HepG2 (cell line): ENCODE measurements around the gene NUDT21. TPM values are rescaled to one million over a fixed set of nuclear protein-coding genes. Genes with fewer than 3 reads are reported as not detected.
A peak's percentile ranks its signal among the peaks of the same experiment; 100 is the strongest.

ENCODE experiments used
- NFKBIZ ChIP-seq: IDR thresholded peaks from 2 replicates; pipeline ENCODE4 v1.6.1; 2018; ENCODE audit warnings: missing genetic modification reagents, missing compliant biosample characterization
- WIZ ChIP-seq: sonication (generic); formaldehyde crosslinking; IDR thresholded peaks from 2 replicates; pipeline ENCODE4 v1.5.1; 2020; ENCODE audit warnings: mild to moderate bottlenecking, missing genetic modification reagents
- ZNF33B ChIP-seq: sonication (generic); formaldehyde crosslinking; IDR thresholded peaks from 2 replicates; pipeline ENCODE4 v1.5.1; 2020; ENCODE audit warnings: mild to moderate bottlenecking, missing genetic modification reagents
- ZNF672 ChIP-seq: sonication (generic); formaldehyde crosslinking; IDR thresholded peaks from 2 replicates; pipeline ENCODE4 v1.8.1; 2022; ENCODE audit warnings: missing genetic modification reagents
- polyA plus RNA-seq, 8 experiments: library from polyadenylated mRNA; depleted of rRNA in 3 of 8; stranded (reverse) in 7 of 8; unstranded in 1 of 8; fragments of >200 nt; fragmentation: Illumina TruSeq in 4 of 8; extraction: Trizol in 4 of 8; gene quantifications; 2 replicates each; pipeline versions ENCODE4 v1.2.1 to v1.2.3, GENCODE V29; 2011 to 2016; ENCODE audit warnings: low read depth in 4 of 8, missing spikeins in 1 of 8, mixed read lengths in 1 of 8; ENCODE audit not compliant: insufficient read depth in 1 of 8
- total RNA-seq, 5 experiments: library from RNA; depleted of rRNA; stranded (reverse); fragments of >200 nt; fragmentation: Illumina TruSeq; extraction: Trizol; gene quantifications; 2 replicates each; pipeline ENCODE4 v1.2.3, GENCODE V29; 2016; ENCODE audit warnings: low read depth in 1 of 5
- TF ChIP-seq, protein P1 (sequence below): sonication (generic); formaldehyde crosslinking; IDR thresholded peaks from 2 replicates; pipeline ENCODE4 v1.4.0; 2020; ENCODE audit warnings: missing genetic modification reagents
- TF ChIP-seq, protein P2 (sequence below): IDR thresholded peaks from 2 replicates; pipeline ENCODE4 v1.6.1; 2016
- TF ChIP-seq, protein P3 (sequence below), 2 experiments: sonication (generic) in 1 of 2; formaldehyde crosslinking in 1 of 2; IDR thresholded peaks; 2 replicates each; pipeline versions ENCODE4 v1.4.0 to v1.6.1; 2016 to 2020; ENCODE audit warnings: borderline replicate concordance in 1 of 2, low read depth in 1 of 2, mild to moderate bottlenecking in 1 of 2, missing genetic modification reagents in 1 of 2
- TF ChIP-seq, protein P4 (sequence below): sonication (generic); formaldehyde crosslinking; IDR thresholded peaks from 2 replicates; pipeline ENCODE4 v1.4.0; 2020; ENCODE audit warnings: missing genetic modification reagents
- TF ChIP-seq, protein P5 (sequence below): sonication (generic); formaldehyde crosslinking; IDR thresholded peaks from 2 replicates; pipeline ENCODE4 v1.4.0; 2020; ENCODE audit warnings: mild to moderate bottlenecking, missing genetic modification reagents, borderline replicate concordance

Gene NUDT21
- total and polyA plus RNA-seq, 2 of the 13 experiments (the other 11 are each of a cell fraction or from before 2014, with no cell fraction given) = 177 to 210 TPM

DNA sequence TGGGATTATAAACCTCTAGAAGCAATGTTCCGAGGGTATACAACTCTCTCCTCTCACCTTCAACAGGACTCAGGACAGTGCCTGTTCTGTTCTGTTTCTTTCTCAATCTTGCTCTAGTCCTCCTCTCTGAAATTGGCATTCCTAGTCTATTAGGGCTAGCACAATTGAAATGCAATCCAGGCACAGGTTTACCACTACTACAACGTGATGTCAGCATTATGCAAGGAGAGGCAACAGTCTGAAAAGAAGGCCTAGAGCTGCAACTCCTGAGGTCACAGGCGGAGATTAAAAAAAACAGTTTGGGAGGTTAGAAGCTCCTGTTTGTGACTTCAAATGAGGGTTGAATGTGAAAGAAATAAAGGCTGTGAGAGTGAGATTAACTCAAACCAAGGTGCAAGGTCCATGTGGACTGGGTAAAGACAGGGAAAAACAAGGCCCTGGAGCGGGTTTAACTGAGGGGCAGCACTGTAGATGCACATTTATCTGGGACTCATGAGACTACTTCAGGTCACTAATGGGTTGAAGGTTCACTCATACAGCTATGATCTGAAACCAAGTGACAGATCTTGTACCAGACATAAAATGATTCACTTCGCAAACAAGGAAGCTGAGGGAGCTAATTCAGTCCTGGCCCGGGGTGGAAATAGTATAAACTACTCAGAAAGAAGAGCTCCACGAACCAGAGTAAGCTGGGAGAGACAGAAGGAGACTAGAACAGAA lies 42.6 kb downstream of the NUDT21 start (continued):
- TF ChIP-seq, protein P1, sequence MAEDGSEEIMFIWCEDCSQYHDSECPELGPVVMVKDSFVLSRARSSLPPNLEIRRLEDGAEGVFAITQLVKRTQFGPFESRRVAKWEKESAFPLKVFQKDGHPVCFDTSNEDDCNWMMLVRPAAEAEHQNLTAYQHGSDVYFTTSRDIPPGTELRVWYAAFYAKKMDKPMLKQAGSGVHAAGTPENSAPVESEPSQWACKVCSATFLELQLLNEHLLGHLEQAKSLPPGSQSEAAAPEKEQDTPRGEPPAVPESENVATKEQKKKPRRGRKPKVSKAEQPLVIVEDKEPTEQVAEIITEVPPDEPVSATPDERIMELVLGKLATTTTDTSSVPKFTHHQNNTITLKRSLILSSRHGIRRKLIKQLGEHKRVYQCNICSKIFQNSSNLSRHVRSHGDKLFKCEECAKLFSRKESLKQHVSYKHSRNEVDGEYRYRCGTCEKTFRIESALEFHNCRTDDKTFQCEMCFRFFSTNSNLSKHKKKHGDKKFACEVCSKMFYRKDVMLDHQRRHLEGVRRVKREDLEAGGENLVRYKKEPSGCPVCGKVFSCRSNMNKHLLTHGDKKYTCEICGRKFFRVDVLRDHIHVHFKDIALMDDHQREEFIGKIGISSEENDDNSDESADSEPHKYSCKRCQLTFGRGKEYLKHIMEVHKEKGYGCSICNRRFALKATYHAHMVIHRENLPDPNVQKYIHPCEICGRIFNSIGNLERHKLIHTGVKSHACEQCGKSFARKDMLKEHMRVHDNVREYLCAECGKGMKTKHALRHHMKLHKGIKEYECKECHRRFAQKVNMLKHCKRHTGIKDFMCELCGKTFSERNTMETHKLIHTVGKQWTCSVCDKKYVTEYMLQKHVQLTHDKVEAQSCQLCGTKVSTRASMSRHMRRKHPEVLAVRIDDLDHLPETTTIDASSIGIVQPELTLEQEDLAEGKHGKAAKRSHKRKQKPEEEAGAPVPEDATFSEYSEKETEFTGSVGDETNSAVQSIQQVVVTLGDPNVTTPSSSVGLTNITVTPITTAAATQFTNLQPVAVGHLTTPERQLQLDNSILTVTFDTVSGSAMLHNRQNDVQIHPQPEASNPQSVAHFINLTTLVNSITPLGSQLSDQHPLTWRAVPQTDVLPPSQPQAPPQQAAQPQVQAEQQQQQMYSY (CRISPR knock-in tag) = peak; percentile 91
- TF ChIP-seq ZNF33B (CRISPR knock-in tag) (no peak), ZNF672 (no peak), WIZ (0 out of 2 replicates have a peak, but pooled peaks have one; percentile 20), NFKBIZ (no peak)
- TF ChIP-seq, protein P2, sequence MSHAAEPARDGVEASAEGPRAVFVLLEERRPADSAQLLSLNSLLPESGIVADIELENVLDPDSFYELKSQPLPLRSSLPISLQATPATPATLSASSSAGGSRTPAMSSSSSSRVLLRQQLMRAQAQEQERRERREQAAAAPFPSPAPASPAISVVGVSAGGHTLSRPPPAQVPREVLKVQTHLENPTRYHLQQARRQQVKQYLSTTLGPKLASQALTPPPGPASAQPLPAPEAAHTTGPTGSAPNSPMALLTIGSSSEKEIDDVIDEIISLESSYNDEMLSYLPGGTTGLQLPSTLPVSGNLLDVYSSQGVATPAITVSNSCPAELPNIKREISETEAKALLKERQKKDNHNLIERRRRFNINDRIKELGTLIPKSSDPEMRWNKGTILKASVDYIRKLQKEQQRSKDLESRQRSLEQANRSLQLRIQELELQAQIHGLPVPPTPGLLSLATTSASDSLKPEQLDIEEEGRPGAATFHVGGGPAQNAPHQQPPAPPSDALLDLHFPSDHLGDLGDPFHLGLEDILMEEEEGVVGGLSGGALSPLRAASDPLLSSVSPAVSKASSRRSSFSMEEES (CRISPR knock-in tag) = no peak
- TF ChIP-seq, protein P3, sequence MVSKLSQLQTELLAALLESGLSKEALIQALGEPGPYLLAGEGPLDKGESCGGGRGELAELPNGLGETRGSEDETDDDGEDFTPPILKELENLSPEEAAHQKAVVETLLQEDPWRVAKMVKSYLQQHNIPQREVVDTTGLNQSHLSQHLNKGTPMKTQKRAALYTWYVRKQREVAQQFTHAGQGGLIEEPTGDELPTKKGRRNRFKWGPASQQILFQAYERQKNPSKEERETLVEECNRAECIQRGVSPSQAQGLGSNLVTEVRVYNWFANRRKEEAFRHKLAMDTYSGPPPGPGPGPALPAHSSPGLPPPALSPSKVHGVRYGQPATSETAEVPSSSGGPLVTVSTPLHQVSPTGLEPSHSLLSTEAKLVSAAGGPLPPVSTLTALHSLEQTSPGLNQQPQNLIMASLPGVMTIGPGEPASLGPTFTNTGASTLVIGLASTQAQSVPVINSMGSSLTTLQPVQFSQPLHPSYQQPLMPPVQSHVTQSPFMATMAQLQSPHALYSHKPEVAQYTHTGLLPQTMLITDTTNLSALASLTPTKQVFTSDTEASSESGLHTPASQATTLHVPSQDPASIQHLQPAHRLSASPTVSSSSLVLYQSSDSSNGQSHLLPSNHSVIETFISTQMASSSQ (IDR thresholded peaks at IDR 0.05; ENCODE audit: low read depth) = no peak
- TF ChIP-seq, protein P3 (CRISPR knock-in tag; IDR thresholded peaks at IDR 0.05; ENCODE audit: borderline replicate concordance) = no peak
- TF ChIP-seq, protein P4, sequence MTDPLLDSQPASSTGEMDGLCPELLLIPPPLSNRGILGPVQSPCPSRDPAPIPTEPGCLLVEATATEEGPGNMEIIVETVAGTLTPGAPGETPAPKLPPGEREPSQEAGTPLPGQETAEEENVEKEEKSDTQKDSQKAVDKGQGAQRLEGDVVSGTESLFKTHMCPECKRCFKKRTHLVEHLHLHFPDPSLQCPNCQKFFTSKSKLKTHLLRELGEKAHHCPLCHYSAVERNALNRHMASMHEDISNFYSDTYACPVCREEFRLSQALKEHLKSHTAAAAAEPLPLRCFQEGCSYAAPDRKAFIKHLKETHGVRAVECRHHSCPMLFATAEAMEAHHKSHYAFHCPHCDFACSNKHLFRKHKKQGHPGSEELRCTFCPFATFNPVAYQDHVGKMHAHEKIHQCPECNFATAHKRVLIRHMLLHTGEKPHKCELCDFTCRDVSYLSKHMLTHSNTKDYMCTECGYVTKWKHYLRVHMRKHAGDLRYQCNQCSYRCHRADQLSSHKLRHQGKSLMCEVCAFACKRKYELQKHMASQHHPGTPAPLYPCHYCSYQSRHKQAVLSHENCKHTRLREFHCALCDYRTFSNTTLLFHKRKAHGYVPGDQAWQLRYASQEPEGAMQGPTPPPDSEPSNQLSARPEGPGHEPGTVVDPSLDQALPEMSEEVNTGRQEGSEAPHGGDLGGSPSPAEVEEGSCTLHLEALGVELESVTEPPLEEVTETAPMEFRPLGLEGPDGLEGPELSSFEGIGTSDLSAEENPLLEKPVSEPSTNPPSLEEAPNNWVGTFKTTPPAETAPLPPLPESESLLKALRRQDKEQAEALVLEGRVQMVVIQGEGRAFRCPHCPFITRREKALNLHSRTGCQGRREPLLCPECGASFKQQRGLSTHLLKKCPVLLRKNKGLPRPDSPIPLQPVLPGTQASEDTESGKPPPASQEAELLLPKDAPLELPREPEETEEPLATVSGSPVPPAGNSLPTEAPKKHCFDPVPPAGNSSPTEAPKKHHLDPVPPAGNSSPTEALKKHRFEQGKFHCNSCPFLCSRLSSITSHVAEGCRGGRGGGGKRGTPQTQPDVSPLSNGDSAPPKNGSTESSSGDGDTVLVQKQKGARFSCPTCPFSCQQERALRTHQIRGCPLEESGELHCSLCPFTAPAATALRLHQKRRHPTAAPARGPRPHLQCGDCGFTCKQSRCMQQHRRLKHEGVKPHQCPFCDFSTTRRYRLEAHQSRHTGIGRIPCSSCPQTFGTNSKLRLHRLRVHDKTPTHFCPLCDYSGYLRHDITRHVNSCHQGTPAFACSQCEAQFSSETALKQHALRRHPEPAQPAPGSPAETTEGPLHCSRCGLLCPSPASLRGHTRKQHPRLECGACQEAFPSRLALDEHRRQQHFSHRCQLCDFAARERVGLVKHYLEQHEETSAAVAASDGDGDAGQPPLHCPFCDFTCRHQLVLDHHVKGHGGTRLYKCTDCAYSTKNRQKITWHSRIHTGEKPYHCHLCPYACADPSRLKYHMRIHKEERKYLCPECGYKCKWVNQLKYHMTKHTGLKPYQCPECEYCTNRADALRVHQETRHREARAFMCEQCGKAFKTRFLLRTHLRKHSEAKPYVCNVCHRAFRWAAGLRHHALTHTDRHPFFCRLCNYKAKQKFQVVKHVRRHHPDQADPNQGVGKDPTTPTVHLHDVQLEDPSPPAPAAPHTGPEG (CRISPR knock-in tag) = no peak
- TF ChIP-seq, protein P5, sequence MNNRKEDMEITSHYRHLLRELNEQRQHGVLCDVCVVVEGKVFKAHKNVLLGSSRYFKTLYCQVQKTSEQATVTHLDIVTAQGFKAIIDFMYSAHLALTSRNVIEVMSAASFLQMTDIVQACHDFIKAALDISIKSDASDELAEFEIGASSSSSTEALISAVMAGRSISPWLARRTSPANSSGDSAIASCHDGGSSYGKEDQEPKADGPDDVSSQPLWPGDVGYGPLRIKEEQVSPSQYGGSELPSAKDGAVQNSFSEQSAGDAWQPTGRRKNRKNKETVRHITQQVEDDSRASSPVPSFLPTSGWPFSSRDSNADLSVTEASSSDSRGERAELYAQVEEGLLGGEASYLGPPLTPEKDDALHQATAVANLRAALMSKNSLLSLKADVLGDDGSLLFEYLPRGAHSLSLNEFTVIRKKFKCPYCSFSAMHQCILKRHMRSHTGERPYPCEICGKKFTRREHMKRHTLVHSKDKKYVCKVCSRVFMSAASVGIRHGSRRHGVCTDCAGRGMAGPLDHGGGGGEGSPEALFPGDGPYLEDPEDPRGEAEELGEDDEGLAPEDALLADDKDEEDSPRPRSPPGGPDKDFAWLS (CRISPR knock-in tag) = no peak
